ENCODE data around the gene SH3GLB1. TPM values are rescaled to one million over a fixed set of nuclear protein-coding genes. Genes with fewer than 3 reads are reported as not detected.
"Not testable (repeated sequence)": the region's sequence is repeated elsewhere in the genome, so short reads cannot be mapped to it uniquely, and the experiment has no call there.

Gene SH3GLB1
- 10 to 100 TPM; 56.2 to 73.1 (median 61.8) TPM for total RNA-seq

GRCh38 chr1:86704458-86704971, at the start of gene SH3GLB1:
SH3GLB1 (plus strand) TSS chr1:86704576; CDS start chr1:86704900, 324 bp downstream.
- peak within 1 kb of the TSS; percentile 74 to 95 (median 94) for H3K4me3 ChIP-seq
- intact Hi-C loops (cut with DNase I): loop anchor here (10.0 kb wide), 3 partner anchors 210 to 380 kb away; partner anchors contain the start of genes HS2ST1, ODF2L and SELENOF
- peak within 1 kb of the TSS; percentile 91 to 98 (median 98) for H3K27ac ChIP-seq (replicated peaks in 1 of 4)
- peak; percentile 97 for DNase-seq (ENCODE audit: extremely low spot score)
- H3K36me3 ChIP-seq: no peaks in the 10 kb centered on the region
- peaks cover 36 to 49% (median 46%) of the 10 kb centered on the region in 4 donors for H3K4me1 ChIP-seq
- WGBS: 1% methylated on average over 19 of the region's 71 CpGs
- TF ChIP-seq EP300 (IDR thresholded peaks at IDR 0.05) (no peak), POLR2AphosphoS5 (IDR thresholded peaks at IDR 0.05) (peak; percentile 81 to 87), POLR2A (IDR thresholded peaks at IDR 0.05; ENCODE audit: low read depth) (peak; percentile 4)
- TF ChIP-seq, protein P1, sequence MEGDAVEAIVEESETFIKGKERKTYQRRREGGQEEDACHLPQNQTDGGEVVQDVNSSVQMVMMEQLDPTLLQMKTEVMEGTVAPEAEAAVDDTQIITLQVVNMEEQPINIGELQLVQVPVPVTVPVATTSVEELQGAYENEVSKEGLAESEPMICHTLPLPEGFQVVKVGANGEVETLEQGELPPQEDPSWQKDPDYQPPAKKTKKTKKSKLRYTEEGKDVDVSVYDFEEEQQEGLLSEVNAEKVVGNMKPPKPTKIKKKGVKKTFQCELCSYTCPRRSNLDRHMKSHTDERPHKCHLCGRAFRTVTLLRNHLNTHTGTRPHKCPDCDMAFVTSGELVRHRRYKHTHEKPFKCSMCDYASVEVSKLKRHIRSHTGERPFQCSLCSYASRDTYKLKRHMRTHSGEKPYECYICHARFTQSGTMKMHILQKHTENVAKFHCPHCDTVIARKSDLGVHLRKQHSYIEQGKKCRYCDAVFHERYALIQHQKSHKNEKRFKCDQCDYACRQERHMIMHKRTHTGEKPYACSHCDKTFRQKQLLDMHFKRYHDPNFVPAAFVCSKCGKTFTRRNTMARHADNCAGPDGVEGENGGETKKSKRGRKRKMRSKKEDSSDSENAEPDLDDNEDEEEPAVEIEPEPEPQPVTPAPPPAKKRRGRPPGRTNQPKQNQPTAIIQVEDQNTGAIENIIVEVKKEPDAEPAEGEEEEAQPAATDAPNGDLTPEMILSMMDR (IDR thresholded peaks at IDR 0.05): peak; percentile 83 to 94 (median 89)
- no peaks in the 10 kb centered on the region for H3K9me3 ChIP-seq
- no peaks in the 10 kb centered on the region for H3K27me3 ChIP-seq

- DNase-seq (ENCODE audit: extremely low spot score); H3K36me3 ChIP-seq; H3K4me1 ChIP-seq; H3K4me3 ChIP-seq; intact Hi-C loops (cut with DNase I); H3K27me3 ChIP-seq; H3K9me3 ChIP-seq; H3K27ac ChIP-seq (replicated peaks in 1 of 4): not testable (repeated sequence)
- 46% methylated on average over 7 of the region's 7 CpGs for WGBS
Measured at GRCh38 chr1:86658381-86658780, 46.0 kb upstream of the SH3GLB1 start.

GRCh38 chr1:86666368-86666767, 38.0 kb upstream of the SH3GLB1 start:
- TF ChIP-seq, protein P1 (IDR thresholded peaks at IDR 0.05): no peak
- TF ChIP-seq EP300 (IDR thresholded peaks at IDR 0.05): no peak
- no peak for TF ChIP-seq POLR2A (IDR thresholded peaks at IDR 0.05; ENCODE audit: low read depth)
- no peak for TF ChIP-seq POLR2AphosphoS5 (IDR thresholded peaks at IDR 0.05)
- intact Hi-C loops (cut with DNase I): no loop called here
- Histone ChIP-seq H3K36me3 (no peaks in the 10 kb centered on the region), H3K9me3 (peaks cover 0 to 6% (median 2%) of the 10 kb centered on the region in 4 donors), H3K4me1 (no peaks in the 10 kb centered on the region), H3K4me3 (no peak overlapping the region), H3K27me3 (no peaks in the 10 kb centered on the region), H3K27ac (replicated peaks in 1 of 4) (no peak overlapping the region)
- no peak for DNase-seq (ENCODE audit: extremely low spot score)
- 85% methylated on average over 4 of the region's 4 CpGs for WGBS

DNA sequence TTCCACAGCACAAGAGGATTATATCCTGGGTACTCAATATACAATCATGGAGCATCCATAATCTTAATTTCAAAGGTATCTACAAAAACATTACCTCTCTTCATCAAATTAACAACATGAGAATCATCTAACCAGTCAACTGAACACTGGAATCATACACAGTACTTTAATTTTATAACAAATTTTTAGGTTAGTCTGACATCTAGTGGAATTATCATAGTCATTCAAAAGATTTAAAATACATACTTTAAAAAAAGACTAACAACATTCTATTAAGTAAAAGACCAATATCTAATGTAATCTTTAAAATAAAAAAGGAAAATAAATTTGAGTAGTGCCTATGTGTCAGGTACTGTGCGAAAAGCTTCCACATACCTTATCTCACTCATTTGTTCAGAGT, 16.8 kb upstream of the SH3GLB1 start:
- no peak overlapping the region for H3K27ac ChIP-seq (replicated peaks in 1 of 4)
- no peaks in the 10 kb centered on the region for H3K36me3 ChIP-seq
- H3K9me3 ChIP-seq: no peaks in the 10 kb centered on the region
- WGBS: 88% methylated on average over 1 of the region's 1 CpG
- no peak for DNase-seq (ENCODE audit: extremely low spot score)
- intact Hi-C loops (cut with DNase I): no loop called here
- no peaks in the 10 kb centered on the region for H3K27me3 ChIP-seq
- no peak overlapping the region for H3K4me3 ChIP-seq
- TF ChIP-seq EP300 (IDR thresholded peaks at IDR 0.05) (no peak), POLR2A (IDR thresholded peaks at IDR 0.05; ENCODE audit: low read depth) (no peak), POLR2AphosphoS5 (IDR thresholded peaks at IDR 0.05) (no peak)
- TF ChIP-seq, protein P1 (IDR thresholded peaks at IDR 0.05): no peak
- H3K4me1 ChIP-seq: no peaks in the 10 kb centered on the region

- no peaks in the 10 kb centered on the region for H3K27me3 ChIP-seq
- 68% methylated on average over 6 of the region's 6 CpGs for WGBS
- no peaks in the 10 kb centered on the region for H3K9me3 ChIP-seq
- H3K4me3 ChIP-seq: no peak overlapping the region
- no peak overlapping the region for H3K27ac ChIP-seq (replicated peaks in 1 of 4)
- no peak for DNase-seq (ENCODE audit: extremely low spot score)
- intact Hi-C loops (cut with DNase I): no loop called here
- no peak for TF ChIP-seq POLR2AphosphoS5 (IDR thresholded peaks at IDR 0.05)
- no peak for TF ChIP-seq EP300 (IDR thresholded peaks at IDR 0.05)
- TF ChIP-seq, protein P1 (IDR thresholded peaks at IDR 0.05): no peak
- TF ChIP-seq POLR2A (IDR thresholded peaks at IDR 0.05; ENCODE audit: low read depth): no peak
- H3K4me1 ChIP-seq: no peaks in the 10 kb centered on the region
- no peaks in the 10 kb centered on the region for H3K36me3 ChIP-seq
Measured at GRCh38 chr1:86692641-86693040, 11.7 kb upstream of the SH3GLB1 start.

Measured in esophagus muscularis mucosa (tissue), 4 donors.